DND-41 (cell line): ENCODE results near the gene FAM89A.
"Not testable (repeated sequence)": the region's sequence is repeated elsewhere in the genome, so short reads cannot be mapped to it uniquely, and the experiment has no call there.

Experiments used
- ATAC-seq: fragments of 200-7000 bp; cut with Tn5 transposase; 3 replicates; pipeline ENCODE4 v1.9.1; 2021; ENCODE audit warnings: low read depth; ENCODE audit not compliant: insufficient read depth
- DNase-seq: peaks from one replicate; pipeline ENCODE4 v3.0.0-alpha.2; 2020
- H2AFZ ChIP-seq: 2 replicates; pipeline ENCODE4 v1.6.0; 2012; ENCODE audit warnings: low read depth, low read length
- H3K27ac ChIP-seq: 2 replicates; pipeline ENCODE4 v1.5.1; 2012; ENCODE audit warnings: low read length, inconsistent platforms
- H3K27me3 ChIP-seq: fragments of 200-600 bp; sonication (generic); 2 replicates; pipeline ENCODE4 v1.6.0; 2012; ENCODE audit warnings: low read length, mild to moderate bottlenecking, inconsistent platforms; ENCODE audit not compliant: insufficient read depth, poor library complexity
- H3K36me3 ChIP-seq: 2 replicates; pipeline ENCODE4 v1.5.1; 2012; ENCODE audit warnings: low read length, inconsistent platforms; ENCODE audit not compliant: insufficient read depth
- H3K4me1 ChIP-seq: 2 replicates; pipeline ENCODE4 v1.5.1; 2012; ENCODE audit warnings: mild to moderate bottlenecking, low read length; ENCODE audit not compliant: insufficient read depth
- H3K4me2 ChIP-seq: 2 replicates; pipeline ENCODE4 v1.6.0; 2012; ENCODE audit warnings: mild to moderate bottlenecking, moderate library complexity, low read length, inconsistent platforms; ENCODE audit not compliant: insufficient read depth
- H3K4me3 ChIP-seq, 2 experiments: fragments of 200-600 bp in 1 of 2; shearing (Covaris generic) in 1 of 2; 2 replicates each; pipeline ENCODE4 v1.5.1; 2012 to 2016; ENCODE audit warnings: inconsistent platforms in 2 of 2, low read length in 2 of 2, mild to moderate bottlenecking in 2 of 2, low read depth in 1 of 2, moderate library complexity in 1 of 2
- H3K79me2 ChIP-seq: 2 replicates; pipeline ENCODE4 v1.6.0; 2012; ENCODE audit warnings: low read length, inconsistent platforms; ENCODE audit not compliant: insufficient read depth
- H3K9ac ChIP-seq: 2 replicates; pipeline ENCODE4 v1.6.0; 2012; ENCODE audit warnings: low read depth, mild to moderate bottlenecking, inconsistent platforms, low read length, moderate library complexity
- H3K9me3 ChIP-seq: 2 replicates; pipeline ENCODE4 v1.5.1; 2012; ENCODE audit warnings: low read length, moderate library complexity, mild to moderate bottlenecking, inconsistent platforms; ENCODE audit not compliant: insufficient read depth, severe bottlenecking
- H4K20me1 ChIP-seq: 2 replicates; pipeline ENCODE4 v1.6.0; 2012; ENCODE audit warnings: low read length; ENCODE audit not compliant: insufficient read depth
- CTCF ChIP-seq: IDR thresholded peaks from 2 replicates; pipeline ENCODE4 v1.5.1; 2012; ENCODE audit warnings: borderline replicate concordance, low read length, moderate library complexity, mild to moderate bottlenecking; ENCODE audit not compliant: poor library complexity, severe bottlenecking; ENCODE audit errors: extremely low read depth
- EZH2 ChIP-seq: IDR thresholded peaks from 3 replicates; pipeline ENCODE4 v1.6.1; 2012; ENCODE audit warnings: borderline replicate concordance, low read depth, mild to moderate bottlenecking, moderate library complexity, low read length, inconsistent platforms; ENCODE audit not compliant: severe bottlenecking

The FAM89A gene

GRCh38 chr1:231032963-231033362 is 7.1 kb downstream of the FAM89A start:
- Histone ChIP-seq H3K79me2 (no peaks in the 10 kb centered on the region), H3K27me3 (no peaks in the 10 kb centered on the region), H3K4me2 (no peak overlapping the region), H3K9me3 (no peaks in the 10 kb centered on the region), H3K36me3 (no peaks in the 10 kb centered on the region), H2AFZ (no peak overlapping the region), H3K4me1 (no peaks in the 10 kb centered on the region), H3K9ac (no peak overlapping the region), H3K4me3 (no peak overlapping the region), H4K20me1 (no peaks in the 10 kb centered on the region), H3K27ac (no peak overlapping the region)
- TF ChIP-seq EZH2 (no peak), CTCF (no peak)
- no peak for DNase-seq
- no peak for ATAC-seq

GRCh38 chr1:231029841-231030240 is 10.2 kb downstream of the FAM89A start:
- ATAC-seq: no peak
- no peak overlapping the region for H3K9ac ChIP-seq
- DNase-seq: no peak
- H3K27ac ChIP-seq: no peak overlapping the region
- no peak overlapping the region for H2AFZ ChIP-seq
- TF ChIP-seq CTCF: no peak
- no peak overlapping the region for H3K4me3 ChIP-seq
- no peak overlapping the region for H3K4me2 ChIP-seq
- H3K27me3 ChIP-seq: no peaks in the 10 kb centered on the region
- H3K79me2 ChIP-seq: no peaks in the 10 kb centered on the region
- H4K20me1 ChIP-seq: no peaks in the 10 kb centered on the region
- H3K36me3 ChIP-seq: no peaks in the 10 kb centered on the region
- no peaks in the 10 kb centered on the region for H3K9me3 ChIP-seq
- no peaks in the 10 kb centered on the region for H3K4me1 ChIP-seq

GRCh38 chr1:231029247-231029646 is 10.8 kb downstream of the FAM89A start:
- not testable (repeated sequence) for H3K4me1 ChIP-seq, H4K20me1 ChIP-seq, H3K9ac ChIP-seq, H3K27ac ChIP-seq, H3K9me3 ChIP-seq, H3K27me3 ChIP-seq, H2AFZ ChIP-seq, H3K4me2 ChIP-seq, ATAC-seq, DNase-seq, H3K4me3 ChIP-seq, H3K36me3 ChIP-seq, H3K79me2 ChIP-seq

GRCh38 chr1:231028682-231029081 is 11.4 kb downstream of the FAM89A start:
- H3K79me2 ChIP-seq: no peaks in the 10 kb centered on the region
- no peak overlapping the region for H3K27ac ChIP-seq
- no peak overlapping the region for H3K4me2 ChIP-seq
- DNase-seq (no peak), ATAC-seq (no peak)
- no peaks in the 10 kb centered on the region for H3K27me3 ChIP-seq
- H4K20me1 ChIP-seq: no peaks in the 10 kb centered on the region
- H3K36me3 ChIP-seq: no peaks in the 10 kb centered on the region
- TF ChIP-seq EZH2 (no peak), CTCF (no peak)
- no peak overlapping the region for H3K9ac ChIP-seq
- no peaks in the 10 kb centered on the region for H3K4me1 ChIP-seq
- no peak overlapping the region for H3K4me3 ChIP-seq
- H3K9me3 ChIP-seq: no peaks in the 10 kb centered on the region
- no peak overlapping the region for H2AFZ ChIP-seq
